Measurements from ENCODE around the gene MTHFD1L.

- TF ChIP-seq CTCF (IDR thresholded peaks at IDR 0.05) (no peak), POLR2A (IDR thresholded peaks at IDR 0.05) (no peak), POLR2AphosphoS5 (IDR thresholded peaks at IDR 0.05) (no peak)
Observed at GRCh38 chr6:151015101-151015700, 149.7 kb downstream of the MTHFD1L start.
